IPS DF 6.9 (cell line): ENCODE data around the gene SH2D4B.

Experiments used
- DNase-seq: peaks from one replicate; pipeline ENCODE4 v3.0.0-alpha.2; 2013; ENCODE audit warnings: low read depth, low spot score
- H3K27ac ChIP-seq: one replicate; pipeline ENCODE4 v1.5.1; 2013; ENCODE audit warnings: low read length, control low read depth
- H3K27me3 ChIP-seq: 2 replicates; pipeline ENCODE4 v1.6.1; 2013; ENCODE audit warnings: mild to moderate bottlenecking, low read length; ENCODE audit not compliant: control insufficient read depth, insufficient read depth
- H3K36me3 ChIP-seq: 2 replicates; pipeline ENCODE4 v1.6.1; 2013; ENCODE audit warnings: low read length; ENCODE audit not compliant: control insufficient read depth, insufficient read depth
- H3K4me1 ChIP-seq: 2 replicates; pipeline ENCODE4 v1.6.1; 2013; ENCODE audit warnings: low read length; ENCODE audit not compliant: control insufficient read depth, insufficient read depth
- H3K4me3 ChIP-seq: 2 replicates; pipeline ENCODE4 v1.5.1; 2013; ENCODE audit warnings: mild to moderate bottlenecking, low read length
- H3K9me3 ChIP-seq: 2 replicates; pipeline ENCODE4 v1.6.1; 2013; ENCODE audit warnings: low read length, inconsistent platforms; ENCODE audit not compliant: control insufficient read depth, insufficient read depth
- WGBS: extraction: QIAGEN DNeasy Blood & Tissue Kit; methylation state at CpG from one replicate; pipeline ENCODE4 v1.1.7; 2013; ENCODE audit warnings: mixed read lengths, missing lambda C conversion rate; ENCODE audit not compliant: insufficient read length, insufficient coverage; 5-methylcytosine and 5-hydroxymethylcytosine counted together

The SH2D4B gene

GRCh38 chr10:80498078-80498832 lies 39.4 kb upstream of the SH2D4B start:
- no peaks in the 10 kb centered on the region for H3K36me3 ChIP-seq
- DNase-seq: no peak
- no peak overlapping the region for H3K27ac ChIP-seq
- H3K9me3 ChIP-seq: no peaks in the 10 kb centered on the region
- peaks cover 6% of the 10 kb centered on the region for H3K4me1 ChIP-seq
- no peaks in the 10 kb centered on the region for H3K27me3 ChIP-seq
- H3K4me3 ChIP-seq: no peak overlapping the region
- no CpG with 5 or more reads among the region's 8 CpGs for WGBS

GRCh38 chr10:80498833-80499741 lies 38.6 kb upstream of the SH2D4B start:
- no CpG with 5 or more reads among the region's 14 CpGs for WGBS

GRCh38 chr10:80500572-80501380 lies 36.9 kb upstream of the SH2D4B start:
- Histone ChIP-seq H3K9me3 (no peaks in the 10 kb centered on the region), H3K27me3 (no peaks in the 10 kb centered on the region), H3K4me1 (peaks cover 8% of the 10 kb centered on the region), H3K27ac (no peak overlapping the region), H3K4me3 (no peak overlapping the region), H3K36me3 (no peaks in the 10 kb centered on the region)
- no peak for DNase-seq
- WGBS: no CpG with 5 or more reads among the region's 14 CpGs

More at GRCh38 chr10:80498833-80499741, 38.6 kb upstream of the SH2D4B start:
- no peak overlapping the region for H3K27ac ChIP-seq
- H3K4me3 ChIP-seq: no peak overlapping the region
- H3K4me1 ChIP-seq: peaks cover 7% of the 10 kb centered on the region
- DNase-seq: no peak
- H3K27me3 ChIP-seq: no peaks in the 10 kb centered on the region
- no peaks in the 10 kb centered on the region for H3K9me3 ChIP-seq
- H3K36me3 ChIP-seq: no peaks in the 10 kb centered on the region

GRCh38 chr10:80501381-80501912 lies 36.3 kb upstream of the SH2D4B start:
- H3K27ac ChIP-seq: no peak overlapping the region
- H3K9me3 ChIP-seq: no peaks in the 10 kb centered on the region
- no CpG with 5 or more reads among the region's 3 CpGs for WGBS
- no peaks in the 10 kb centered on the region for H3K27me3 ChIP-seq
- no peak overlapping the region for H3K4me3 ChIP-seq
- no peak for DNase-seq
- H3K36me3 ChIP-seq: no peaks in the 10 kb centered on the region
- peaks cover 8% of the 10 kb centered on the region for H3K4me1 ChIP-seq

GRCh38 chr10:80501913-80502521 lies 35.7 kb upstream of the SH2D4B start:
- Histone ChIP-seq H3K36me3 (no peaks in the 10 kb centered on the region), H3K4me1 (peaks cover 8% of the 10 kb centered on the region), H3K27ac (no peak overlapping the region), H3K27me3 (no peaks in the 10 kb centered on the region), H3K4me3 (no peak overlapping the region), H3K9me3 (no peaks in the 10 kb centered on the region)
- no CpG with 5 or more reads among the region's 13 CpGs for WGBS
- DNase-seq: no peak

- Histone ChIP-seq H3K4me1 (peaks cover 8% of the 10 kb centered on the region), H3K36me3 (no peaks in the 10 kb centered on the region), H3K9me3 (no peaks in the 10 kb centered on the region), H3K27me3 (no peaks in the 10 kb centered on the region), H3K27ac (no peak overlapping the region), H3K4me3 (no peak overlapping the region)
- WGBS: no CpG with 5 or more reads among the region's 13 CpGs
- DNase-seq: no peak
Measured at GRCh38 chr10:80502621-80503583, 34.8 kb upstream of the SH2D4B start.

- no CpG with 5 or more reads among the region's 7 CpGs for WGBS
- H3K9me3 ChIP-seq: no peaks in the 10 kb centered on the region
- no peak for DNase-seq
- no peak overlapping the region for H3K27ac ChIP-seq
- H3K4me3 ChIP-seq: no peak overlapping the region
- H3K4me1 ChIP-seq: peaks cover 6% of the 10 kb centered on the region
- no peaks in the 10 kb centered on the region for H3K27me3 ChIP-seq
- no peaks in the 10 kb centered on the region for H3K36me3 ChIP-seq
Measured at GRCh38 chr10:80503584-80504157, 34.0 kb upstream of the SH2D4B start.

- Histone ChIP-seq H3K9me3 (no peaks in the 10 kb centered on the region), H3K36me3 (peaks cover 3% of the 10 kb centered on the region), H3K4me1 (peaks cover 6% of the 10 kb centered on the region), H3K27ac (no peak overlapping the region), H3K4me3 (no peak overlapping the region), H3K27me3 (no peaks in the 10 kb centered on the region)
- no peak for DNase-seq
- WGBS: no CpG with 5 or more reads among the region's 7 CpGs
Measured at GRCh38 chr10:80504158-80504811, 33.4 kb upstream of the SH2D4B start.
